ENCODE data around the gene IL24.
A peak's percentile ranks its signal among the peaks of the same experiment; 100 is the strongest.
"Not testable (repeated sequence)": the region's sequence is repeated elsewhere in the genome, so short reads cannot be mapped to it uniquely, and the experiment has no call there.

Gene IL24, protein sequence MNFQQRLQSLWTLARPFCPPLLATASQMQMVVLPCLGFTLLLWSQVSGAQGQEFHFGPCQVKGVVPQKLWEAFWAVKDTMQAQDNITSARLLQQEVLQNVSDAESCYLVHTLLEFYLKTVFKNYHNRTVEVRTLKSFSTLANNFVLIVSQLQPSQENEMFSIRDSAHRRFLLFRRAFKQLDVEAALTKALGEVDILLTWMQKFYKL

DNA sequence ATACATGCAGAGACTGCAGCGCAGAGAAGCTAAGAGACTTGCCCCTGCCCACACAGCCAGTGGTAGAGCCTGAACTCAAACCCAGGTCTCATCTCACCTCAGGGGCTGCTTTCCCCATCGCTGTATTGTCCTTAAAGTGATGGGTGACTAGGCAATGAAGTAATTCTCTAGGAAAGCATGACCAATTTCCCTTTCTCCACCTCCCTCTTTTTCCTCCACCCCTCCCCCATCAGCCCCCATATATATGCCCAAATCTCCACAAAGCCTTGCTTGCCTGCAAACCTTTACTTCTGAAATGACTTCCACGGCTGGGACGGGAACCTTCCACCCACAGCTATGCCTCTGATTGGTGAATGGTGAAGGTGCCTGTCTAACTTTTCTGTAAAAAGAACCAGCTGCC lies at the start of gene IL24:
TSS of gene IL24 (plus strand) at position 269 of the 400 bp plus-strand sequence. CDS start 390 bp downstream, outside the sequence.
- no peak for DNase-seq (ENCODE audit: low read depth)

- DNase-seq (ENCODE audit: low read depth): no peak
Observed at GRCh38 chr1:206847946-206848345, 49.3 kb upstream of the IL24 start.

DNA sequence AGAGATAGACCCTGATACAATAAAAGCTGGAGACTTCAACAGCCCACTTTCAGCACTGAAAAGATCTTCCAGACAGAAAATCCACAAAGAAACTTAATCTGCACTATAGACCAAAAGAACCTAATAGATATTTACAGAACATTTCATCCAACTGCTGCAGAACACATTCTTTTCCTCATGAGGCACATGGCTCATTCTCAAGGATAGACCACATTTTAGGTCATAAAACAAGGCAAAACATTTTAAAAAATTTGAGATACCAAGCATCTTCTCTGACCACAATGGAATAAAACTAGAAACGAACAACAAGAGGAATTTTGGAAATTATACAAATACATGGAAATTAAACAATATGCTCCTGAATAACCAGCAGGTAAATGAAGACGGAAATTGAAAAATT lies 46.8 kb upstream of the IL24 start:
- DNase-seq (ENCODE audit: low read depth): no peak

- peak; percentile 85 for DNase-seq (ENCODE audit: low read depth)
Observed at GRCh38 chr1:206851341-206852010, 45.8 kb upstream of the IL24 start.

- DNase-seq (ENCODE audit: low read depth): not testable (repeated sequence)
Observed at GRCh38 chr1:206852662-206853061, 44.6 kb upstream of the IL24 start.

- not testable (repeated sequence) for DNase-seq (ENCODE audit: low read depth)
Observed at GRCh38 chr1:206853696-206854095, 43.5 kb upstream of the IL24 start.

DNA sequence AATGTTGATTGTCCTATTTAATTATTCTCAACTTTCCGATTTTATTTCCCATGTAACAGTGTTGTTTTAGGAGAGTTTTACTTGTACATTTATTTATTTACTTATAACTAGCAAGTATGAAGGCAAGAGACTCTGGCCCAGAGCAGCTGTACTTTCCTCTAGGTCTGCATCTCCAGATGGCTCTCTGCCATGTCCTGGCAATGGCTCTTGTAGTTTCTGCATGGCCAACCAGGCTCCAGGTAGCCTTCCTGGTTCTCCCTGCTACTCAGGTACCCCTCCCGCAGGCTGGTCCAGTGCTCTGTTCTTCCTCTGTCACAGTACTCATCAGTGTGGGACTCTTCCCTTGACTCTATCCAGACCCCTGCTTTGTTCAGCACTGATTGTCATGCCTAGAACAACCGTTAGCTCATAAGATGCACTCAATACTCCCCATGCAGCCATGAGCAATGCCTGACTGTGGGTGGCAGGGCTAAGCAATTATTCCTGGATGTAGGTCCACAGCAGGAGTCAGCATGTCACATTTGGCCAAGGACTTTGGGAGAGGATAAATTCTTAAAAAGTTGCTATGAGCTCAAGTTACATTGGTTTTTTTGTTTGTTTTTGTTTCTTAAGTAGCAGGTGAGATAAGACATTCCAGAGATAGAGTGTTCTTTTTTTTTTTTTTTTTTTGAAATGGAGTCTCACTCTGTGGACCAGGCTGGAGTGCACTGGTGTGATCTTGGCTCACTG lies 42.7 kb upstream of the IL24 start:
- DNase-seq (ENCODE audit: low read depth): no peak

DNA sequence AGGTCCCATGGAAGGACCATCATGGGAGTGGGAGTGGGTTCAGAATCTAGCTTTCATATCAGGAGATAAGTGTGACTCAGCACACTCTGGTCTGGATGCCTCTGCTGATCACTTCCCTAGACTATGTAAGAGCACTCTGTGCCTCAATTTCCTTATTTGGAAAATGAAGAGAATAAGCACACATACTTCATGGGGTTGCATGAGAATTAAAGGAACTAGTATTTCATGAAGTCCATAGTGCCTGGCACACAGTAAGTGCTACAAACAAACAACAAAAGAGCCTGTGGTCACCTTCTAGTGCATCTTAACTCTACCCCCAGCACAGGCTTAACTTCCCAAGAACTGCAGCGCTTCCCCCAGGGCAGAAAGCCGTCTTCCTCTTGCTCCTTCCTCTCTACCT lies 41.4 kb upstream of the IL24 start:
- DNase-seq (ENCODE audit: low read depth): no peak

- no peak for DNase-seq (ENCODE audit: low read depth)
Observed at GRCh38 chr1:206856674-206857464, 40.4 kb upstream of the IL24 start.

DNA sequence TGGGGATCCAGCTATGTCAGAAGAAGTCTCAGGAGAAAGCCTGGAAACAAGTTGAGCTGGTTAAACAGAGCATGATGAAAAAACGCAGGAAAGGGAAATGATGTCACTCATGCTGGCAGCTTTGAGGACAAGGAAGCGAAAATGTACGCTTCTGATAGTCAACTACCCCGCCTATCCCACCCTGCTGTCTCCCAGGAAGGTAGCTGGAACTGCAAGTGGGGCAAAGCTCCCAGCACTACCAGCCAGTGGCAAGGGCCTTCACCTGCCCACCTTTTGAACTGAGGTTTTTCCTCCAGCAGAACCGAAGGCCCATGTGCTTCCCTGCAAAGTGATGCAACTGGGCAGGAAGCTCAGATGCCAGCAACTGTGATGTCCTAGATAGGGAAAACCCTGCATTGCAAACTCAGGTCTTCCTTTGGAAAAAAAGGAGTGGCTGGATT lies 38.1 kb upstream of the IL24 start:
- DNase-seq (ENCODE audit: low read depth): no peak

DNA sequence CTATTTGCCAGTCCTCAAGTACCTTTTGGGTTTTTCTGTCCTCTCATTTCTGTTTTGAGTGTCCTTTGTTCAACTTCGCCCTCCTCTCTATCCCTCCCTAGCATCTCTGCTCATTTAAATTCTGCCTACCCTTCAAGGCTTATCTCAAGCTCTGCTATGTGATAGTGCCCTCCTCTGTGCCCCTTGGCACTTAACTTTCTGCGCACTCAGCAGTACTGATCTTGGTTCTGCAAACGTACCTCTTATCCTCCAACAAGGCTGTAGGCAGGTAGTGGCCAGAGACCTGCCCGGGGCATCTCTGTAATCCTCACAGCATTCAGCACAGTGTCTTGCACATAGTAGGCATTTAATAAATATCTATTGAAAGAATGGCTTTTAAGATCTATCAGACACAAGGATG lies 37.1 kb upstream of the IL24 start:
- no peak for DNase-seq (ENCODE audit: low read depth)

DNA sequence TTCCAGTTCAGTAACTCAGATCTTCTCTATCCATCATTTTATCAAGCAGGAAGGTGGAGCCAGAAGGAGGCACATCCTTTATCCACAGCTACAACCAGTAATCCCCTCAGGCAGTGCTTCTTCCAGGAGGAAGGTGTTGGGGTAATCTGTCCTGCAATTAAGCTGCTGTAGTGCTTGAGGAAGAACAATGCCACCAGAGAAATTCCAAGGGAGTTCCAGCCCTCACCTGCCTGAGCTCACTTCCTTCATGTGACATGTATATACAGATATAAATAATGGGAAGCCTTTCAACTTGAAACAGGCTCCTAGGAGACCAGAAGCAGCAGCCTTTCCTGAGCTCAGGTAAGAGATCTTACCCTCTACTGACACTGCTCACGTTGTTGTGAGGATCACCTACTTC lies 34.0 kb upstream of the IL24 start:
- no peak for DNase-seq (ENCODE audit: low read depth)

DNA sequence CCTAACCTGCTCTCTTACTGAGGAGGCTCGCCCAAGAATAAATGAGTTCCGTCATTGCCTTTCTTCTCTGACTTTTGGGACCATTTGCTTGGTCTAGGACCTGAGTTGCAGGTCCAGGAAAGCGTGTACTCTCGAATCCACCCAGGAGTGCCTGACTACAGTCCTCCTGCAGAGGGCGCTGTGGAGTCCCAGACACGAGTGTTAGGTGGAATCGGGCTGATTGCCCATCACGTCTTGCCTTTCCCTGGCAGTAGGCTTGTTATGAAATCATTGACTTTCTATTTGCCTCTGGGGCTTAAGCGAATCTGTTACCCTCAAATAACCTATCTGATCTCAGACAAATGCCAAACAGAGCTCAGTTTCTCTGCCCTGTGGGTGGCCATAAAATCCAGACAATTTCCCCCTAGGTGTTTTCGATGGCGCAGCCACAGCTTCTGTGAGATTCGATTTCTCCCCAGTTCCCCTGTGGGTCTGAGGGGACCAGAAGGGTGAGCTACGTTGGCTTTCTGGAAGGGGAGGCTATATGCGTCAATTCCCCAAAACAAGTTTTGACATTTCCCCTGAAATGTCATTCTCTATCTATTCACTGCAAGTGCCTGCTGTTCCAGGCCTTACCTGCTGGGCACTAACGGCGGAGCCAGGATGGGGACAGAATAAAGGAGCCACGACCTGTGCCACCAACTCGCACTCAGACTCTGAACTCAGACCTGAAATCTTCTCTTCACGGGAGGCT lies 32.1 kb upstream of the IL24 start, which contains the start of gene IL20:
TSS of gene IL20 (plus strand) at position 685 of the 733 bp plus-strand sequence. CDS start 230 bp downstream, outside the sequence.
- DNase-seq (ENCODE audit: low read depth): peak; percentile 71

- no peak for DNase-seq (ENCODE audit: low read depth)
Observed at GRCh38 chr1:206866062-206866461, 31.2 kb upstream of the IL24 start.

GRCh38 chr1:206867239-206867638 lies 30.0 kb upstream of the IL24 start:
- DNase-seq (ENCODE audit: low read depth): no peak

DNA sequence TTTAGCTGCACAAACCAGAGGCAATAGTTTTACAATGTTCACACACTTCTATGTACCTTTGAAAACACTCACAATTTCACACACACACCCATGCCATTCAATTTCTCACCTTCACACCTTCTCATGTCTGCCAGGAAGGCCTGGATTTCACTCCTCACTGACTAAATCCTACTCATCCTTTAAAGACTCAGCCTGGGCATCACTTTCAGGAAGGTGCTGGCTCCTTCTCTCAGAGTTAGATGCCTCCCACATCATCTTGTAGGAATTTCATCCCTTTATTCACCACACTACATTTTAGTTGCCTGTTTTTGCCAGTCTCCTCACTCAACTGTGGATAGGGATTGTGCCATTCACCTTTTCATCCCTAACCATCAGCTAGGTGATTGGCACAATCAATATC lies 29.5 kb upstream of the IL24 start:
- no peak for DNase-seq (ENCODE audit: low read depth)

GRCh38 chr1:206868264-206868663 lies 29.0 kb upstream of the IL24 start:
- no peak for DNase-seq (ENCODE audit: low read depth)

DNA sequence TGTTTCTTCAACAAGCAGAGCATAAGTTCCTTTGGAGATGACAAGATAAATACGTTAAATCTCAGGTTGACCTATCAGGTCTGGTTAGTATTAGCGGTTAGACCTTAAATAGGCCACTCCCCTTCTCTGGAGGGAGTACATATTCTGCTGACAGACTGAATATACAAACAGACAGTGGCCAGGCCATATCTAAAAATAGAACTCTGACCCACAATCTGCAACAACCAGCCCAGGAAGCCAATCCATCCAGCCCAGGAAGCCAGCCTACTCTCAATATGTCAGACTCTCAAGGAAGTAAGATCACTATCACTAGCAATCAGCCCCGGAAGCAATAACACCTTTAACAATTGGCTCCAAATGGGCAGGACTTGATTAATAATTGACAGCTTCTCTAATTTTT lies 25.1 kb upstream of the IL24 start:
- DNase-seq (ENCODE audit: low read depth): no peak

DNA sequence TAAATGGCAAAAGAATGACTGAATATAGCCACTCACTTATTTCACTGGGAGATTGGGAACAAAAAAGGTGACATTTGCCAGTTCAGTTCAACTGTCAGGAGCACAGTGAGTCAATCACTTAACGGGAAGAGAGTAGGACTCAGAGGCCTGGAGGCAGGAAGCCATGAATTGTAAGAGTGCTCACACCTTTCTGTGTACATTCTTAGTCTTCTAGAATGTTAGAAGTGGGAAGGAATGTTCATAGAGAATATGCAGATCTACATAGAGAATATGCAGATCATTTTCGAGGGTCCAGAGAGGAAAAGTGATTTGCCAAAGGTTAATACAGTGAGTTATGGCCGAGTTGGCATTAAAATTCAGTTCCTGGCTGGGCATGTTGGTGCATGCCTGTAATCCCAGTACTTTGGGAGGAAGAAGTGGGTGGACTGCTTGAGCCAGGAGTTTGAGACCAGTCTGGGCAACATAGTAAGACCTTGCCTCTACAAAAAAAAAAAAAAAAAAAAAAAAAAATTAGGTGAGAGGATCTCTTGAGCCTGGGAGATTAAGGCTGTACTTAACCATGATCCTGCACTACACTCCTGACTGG lies 23.5 kb upstream of the IL24 start:
- no peak for DNase-seq (ENCODE audit: low read depth)

GRCh38 chr1:206875752-206876377 lies 21.4 kb upstream of the IL24 start:
- no peak for DNase-seq (ENCODE audit: low read depth)

- no peak for DNase-seq (ENCODE audit: low read depth)
Observed at GRCh38 chr1:206878456-206878855, 18.8 kb upstream of the IL24 start.

All from stromal cell of bone marrow (primary cell).